Stimulated activated CD8-positive, alpha-beta memory T cell treated with anti-CD3 and anti-CD28 coated beads, Interleukin-12 subunit alpha, Interleukin-12 subunit beta, amount 100 ng/mL, for 24 hours (primary cell): ENCODE measurements around the gene APOL3.
"Not testable (repeated sequence)": the region's sequence is repeated elsewhere in the genome, so short reads cannot be mapped to it uniquely, and the experiment has no call there.

Experiments
- DNase-seq: peaks from one replicate; pipeline ENCODE4 v3.0.0-alpha.2; 2020; ENCODE audit errors: extremely low read depth

Gene APOL3

DNA sequence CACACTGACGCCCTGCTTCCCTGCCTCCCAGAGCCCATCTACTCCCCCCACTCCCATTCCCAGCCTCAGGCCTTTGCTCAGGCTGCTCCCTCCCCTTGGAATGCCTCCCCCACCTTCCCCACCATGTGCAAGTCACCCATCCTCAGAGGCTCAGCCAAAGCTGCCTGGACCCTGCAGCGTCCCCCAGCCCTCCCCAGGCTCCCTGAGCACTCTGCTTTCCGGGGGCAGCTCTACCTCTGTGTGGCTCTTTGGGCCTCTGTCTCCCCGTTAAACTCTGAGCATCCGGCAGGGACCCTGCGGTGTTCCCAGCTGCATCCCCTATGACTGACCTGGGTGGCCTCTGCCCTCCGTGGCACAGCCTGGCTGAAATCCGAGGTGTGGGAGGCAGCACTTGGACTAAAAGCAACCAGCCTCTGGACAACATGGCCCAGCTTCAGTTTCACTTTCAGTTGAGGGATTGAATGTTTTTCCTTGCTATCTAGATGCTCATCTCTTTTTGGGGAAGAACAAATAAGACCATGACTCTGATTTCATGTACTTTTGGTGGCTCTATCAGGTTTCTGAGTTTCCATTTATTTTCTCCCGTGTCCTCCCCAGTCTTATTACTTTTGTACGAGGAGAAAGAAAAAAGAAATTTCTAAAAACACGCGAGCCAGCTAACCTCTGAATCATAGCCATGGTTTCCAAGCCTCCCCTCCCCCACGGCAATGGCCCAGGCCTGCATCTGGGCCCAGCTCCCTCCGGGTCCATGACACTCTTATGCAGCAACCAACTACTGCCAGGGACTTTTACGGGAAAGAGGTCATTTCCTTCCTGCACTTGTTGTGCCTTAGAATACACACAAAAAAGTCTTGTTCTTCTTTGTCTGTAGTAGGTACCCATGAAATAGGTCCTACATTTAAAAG, 3.8 kb downstream of the APOL3 start:
- DNase-seq: peak; percentile 57

DNA sequence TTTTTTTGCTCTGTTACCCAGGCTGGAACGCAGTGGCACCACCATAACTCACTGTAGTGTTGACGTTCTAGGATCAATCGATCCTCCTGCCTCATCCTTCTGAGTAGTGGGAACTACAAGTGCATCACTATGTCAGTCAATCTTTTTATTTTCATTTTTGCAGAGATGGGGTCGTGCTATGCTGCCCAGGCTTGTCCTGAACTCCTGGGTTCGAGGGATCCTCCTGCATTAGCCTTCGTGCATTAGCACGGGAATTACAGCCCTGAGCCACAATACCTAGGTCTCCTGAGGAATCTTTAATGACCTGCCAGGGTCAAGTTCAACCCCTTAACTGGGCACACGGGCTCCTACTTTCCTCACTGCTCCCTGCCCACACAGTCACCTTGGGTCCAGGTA, 4.4 kb downstream of the APOL3 start:
- DNase-seq: no peak

DNA sequence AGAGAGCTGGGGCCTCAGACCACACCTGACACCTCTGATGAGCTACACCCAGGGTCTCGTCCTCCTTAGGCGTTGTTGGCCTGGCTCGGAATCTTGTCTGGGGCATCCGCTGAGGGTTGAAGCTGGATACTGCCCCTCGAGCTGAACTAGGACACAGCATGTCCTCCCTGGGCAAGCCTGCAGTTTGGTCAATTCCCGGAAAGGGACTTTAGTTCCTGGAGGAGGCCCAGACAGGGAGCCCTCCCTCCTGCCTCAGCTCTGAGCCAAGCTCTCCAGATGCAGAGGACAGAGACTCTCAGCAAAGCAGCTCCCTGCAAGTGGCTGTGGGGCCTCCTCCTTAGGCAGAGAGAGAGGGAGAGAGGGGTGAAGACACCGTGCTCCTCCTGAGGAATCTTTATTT, 4.9 kb downstream of the APOL3 start:
- DNase-seq: no peak

DNA sequence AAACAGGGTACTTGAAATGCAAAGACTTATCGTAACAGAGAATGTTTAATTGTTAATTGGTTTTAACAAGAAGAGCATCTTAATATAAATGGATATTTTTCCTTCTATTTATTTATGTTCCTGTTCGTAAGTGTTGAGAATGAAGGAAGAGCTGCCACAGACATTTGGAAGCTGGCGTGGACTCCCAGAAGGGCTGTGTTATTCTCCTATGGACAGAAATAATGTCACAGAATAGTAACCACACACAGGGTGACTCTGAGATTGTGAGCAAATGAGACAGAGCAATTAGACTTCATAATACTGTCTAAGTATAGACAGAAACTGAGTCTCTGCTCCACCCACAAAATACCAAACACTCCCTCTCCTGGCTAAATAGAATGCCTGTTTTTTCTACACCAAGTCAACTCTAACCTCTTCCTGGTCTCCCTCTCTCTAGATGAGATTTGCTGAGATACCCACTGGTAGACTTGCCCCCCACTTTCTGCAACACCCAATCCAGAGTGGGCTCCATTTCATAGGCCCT, 6.1 kb downstream of the APOL3 start:
- DNase-seq: no peak

DNA sequence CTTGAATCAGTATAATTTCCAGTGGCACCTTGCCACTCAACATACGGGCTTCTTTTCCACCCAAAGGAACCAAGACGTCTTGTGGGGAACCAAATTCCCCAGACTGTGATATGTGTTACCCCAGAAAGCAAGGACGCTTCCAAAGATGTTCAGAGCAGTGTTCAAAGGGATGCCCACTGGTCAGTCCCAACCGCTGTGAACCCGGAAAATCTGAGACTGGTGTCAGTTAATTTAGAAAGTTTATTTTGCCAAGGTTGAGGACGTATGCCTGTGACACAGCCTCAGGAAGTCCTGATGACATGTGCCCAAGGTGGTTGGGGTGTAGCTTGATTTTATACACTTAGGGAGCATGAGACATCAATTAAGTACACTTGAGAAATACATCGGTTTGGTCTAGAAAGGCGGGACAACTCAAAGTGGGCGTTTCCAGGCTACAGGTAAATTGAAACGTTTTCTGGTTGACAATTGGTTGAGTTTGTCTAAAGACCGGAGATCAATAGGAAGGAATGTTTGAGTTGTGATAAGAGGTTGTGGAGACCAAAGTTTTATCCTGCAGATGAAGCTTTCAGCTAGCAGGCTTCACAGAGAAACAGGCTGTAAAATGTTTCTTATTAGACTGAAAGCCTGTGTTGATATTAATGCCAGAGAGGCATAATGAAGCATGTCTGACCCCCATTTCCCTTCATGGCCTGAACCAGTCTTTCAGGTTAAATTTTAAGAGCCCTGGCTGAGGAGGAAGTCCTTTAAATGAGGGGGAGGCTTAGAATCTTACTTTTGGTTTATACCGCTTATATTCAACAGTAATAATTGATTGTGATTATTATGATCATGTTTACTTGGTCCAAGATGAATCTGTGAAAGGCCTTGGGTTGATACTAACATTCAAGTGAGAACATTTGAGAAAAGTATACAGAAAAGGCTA, 6.8 kb downstream of the APOL3 start:
- DNase-seq: no peak

DNA sequence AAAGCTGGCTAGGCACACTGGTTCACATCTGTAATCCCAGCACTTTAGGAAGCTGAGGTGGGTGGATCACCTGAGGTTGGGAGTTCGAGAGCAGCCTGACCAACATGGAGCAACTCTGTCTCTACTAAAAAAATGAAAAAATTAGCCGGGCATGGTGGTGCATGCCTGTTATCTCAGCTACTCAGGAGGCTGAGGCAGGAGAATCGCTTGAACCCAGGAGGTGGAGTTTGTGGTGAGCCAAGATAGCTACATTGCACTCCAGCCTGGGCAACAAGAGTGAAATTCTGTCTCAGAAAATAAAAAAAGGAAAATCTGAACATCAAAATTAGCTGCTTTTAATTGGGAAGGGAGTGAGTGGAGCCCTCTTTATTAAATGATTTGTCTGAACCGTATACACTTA, 7.7 kb downstream of the APOL3 start:
- DNase-seq: not testable (repeated sequence)

DNA sequence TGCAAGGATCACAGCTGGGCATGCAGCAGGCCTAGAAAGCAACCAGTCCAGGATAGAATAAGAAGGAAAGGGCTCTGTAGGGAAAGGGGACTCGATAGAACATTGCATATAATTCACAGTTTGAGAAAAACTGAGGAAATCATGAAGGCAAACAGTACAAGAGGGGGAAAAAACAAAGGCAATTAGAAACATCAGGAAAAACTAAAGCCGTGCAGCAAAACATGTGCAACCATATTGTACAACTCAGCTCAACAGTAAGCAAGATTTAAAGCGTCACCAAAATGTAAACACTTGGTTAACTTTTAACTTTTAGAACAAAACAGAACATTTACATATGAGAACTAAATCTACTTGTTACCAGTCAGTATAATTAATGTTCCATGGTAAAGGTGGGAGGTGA, 8.5 kb downstream of the APOL3 start:
- DNase-seq: no peak

DNA sequence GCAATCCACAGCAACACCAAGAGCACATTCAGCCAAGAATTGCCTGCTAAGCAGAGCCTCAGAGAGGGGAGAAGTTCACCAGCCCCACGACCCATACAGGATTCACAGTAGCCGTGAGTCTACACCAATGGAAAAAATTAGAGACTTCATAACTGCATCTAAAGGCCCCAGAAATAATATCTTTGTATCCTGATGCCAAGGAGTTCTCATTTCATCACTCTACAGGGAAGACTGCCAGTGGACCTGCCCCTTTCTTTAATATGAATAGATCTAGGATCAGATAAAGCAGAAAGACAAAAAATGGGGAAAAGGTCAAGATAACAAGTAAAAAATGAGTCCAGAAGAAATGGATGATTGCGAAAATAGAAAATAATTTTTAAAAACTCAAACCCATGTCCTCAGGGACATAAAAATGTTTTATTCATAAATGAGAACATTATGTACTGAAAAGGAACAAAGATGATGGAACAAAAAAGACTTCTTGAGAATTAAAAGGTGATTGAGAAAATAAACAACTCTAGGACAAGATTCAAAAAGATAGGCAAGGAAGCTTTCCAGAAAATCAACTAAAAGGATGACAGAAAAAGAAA, 9.5 kb downstream of the APOL3 start:
- no peak for DNase-seq

DNA sequence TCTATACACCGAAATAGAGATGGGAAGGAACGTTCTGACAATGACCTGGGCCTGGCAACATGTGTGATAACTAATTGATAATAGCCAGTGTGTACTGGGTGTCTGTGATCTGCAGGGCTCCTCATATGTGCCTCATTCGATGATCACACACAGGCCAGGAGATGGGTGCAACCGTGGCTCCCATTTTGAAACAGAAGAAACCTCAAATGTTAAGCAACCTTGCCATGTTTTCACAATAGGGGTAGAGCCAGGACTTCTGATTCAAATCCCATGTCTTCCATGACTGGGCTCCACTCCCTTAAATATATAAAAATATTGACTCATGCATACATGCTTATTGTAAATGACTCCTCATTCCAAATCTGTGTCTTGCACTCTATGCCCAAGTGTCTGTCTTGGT, 11.1 kb downstream of the APOL3 start:
- no peak for DNase-seq

DNA sequence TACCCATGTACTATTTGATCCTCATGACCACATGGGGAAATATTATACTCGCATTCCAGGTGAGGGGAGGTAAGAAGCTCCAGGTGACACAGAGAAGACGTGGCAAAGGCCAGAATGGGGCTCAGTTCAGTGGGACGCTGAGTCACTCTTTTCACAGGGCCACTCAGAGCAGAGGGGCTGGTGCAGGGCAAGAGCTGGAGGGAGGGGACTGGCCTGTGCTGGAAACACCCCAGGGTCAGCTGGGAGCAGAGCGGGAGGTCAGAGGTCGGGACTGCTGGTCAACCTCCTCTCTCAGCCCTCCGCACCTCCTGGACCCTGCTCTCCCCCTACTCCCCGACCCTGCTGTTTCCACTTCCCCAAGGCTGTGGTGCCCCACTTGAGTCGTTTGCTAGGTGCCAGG, 12.1 kb downstream of the APOL3 start:
- DNase-seq: no peak

DNA sequence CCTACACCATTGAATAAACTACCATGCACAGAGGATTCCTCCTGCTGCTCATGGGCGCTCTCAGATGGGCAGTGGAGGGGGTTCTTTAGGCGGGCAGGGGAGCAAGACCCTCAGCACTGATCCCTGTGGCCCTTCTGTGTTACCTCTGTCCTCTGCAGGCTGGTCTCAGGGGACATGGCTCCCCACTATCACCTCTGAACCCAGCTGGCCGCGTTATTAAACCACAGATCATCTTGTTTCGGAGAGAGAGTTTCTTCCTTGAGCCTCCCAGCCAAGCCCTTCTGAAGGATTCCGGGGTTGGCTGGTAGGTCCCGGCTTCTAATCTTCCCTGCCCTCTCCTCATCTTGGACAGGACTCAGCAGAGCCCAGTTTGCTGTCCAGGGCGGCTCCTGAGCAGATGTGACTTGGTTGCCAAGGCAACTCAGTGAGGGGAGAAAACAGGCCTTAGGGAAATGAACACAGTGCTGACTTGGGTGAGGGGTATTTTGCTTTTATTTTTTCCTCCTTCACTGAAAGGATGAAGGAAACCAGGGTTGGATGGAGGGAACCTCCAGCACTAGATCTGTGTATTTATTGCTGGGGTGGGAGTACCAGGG, 13.3 kb downstream of the APOL3 start:
- no peak for DNase-seq

DNA sequence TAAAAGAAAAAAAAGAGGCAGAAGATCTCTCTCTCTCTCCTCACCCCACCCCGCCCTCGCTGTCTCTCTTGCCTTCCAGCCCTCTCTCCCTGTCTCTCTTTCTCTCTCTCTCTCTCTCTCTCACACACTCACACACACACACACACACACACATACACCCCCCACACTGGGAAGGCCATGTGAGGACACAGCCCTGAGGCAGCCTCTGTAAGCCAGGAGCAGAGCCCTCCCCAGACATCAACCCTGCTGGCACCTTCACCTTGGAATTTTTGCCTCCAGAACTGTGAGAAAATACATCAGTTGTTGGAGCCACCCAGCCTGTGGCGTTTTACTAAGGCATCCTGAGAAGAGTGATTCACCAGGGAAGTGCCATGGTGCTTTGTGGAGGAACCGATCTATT, 14.7 kb downstream of the APOL3 start:
- no peak for DNase-seq

DNA sequence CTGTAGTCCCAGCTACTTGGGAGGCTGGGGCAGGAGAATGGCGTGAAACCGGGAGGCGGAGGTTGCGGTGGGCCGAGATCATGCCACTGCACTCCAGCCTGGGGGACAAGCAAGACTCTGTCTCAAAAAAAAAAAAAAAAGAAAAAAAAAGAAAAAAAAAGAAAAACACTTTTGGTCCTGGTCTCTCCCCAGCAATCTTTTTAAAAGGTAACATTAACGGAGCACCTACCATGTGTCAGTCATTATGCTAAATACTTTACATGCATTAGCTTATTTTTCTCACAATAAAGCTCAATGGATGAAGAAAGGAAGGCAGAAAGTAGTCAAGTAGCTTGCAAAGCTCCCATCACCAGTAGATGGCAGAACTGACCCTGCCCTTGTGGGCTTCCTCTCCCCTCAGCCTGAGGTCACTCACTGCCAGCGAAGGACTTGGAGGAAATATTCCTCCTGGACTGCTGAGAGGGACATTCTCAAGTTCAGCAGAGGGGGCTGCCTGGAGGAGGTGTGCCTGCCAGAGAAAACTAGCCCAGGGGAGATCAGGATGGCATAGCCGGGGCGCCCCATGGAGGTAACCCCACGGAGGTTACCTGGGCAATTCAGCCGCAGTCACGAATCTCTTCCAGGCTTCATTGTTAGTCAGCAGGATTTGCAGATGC, 15.5 kb downstream of the APOL3 start:
- no peak for DNase-seq

DNA sequence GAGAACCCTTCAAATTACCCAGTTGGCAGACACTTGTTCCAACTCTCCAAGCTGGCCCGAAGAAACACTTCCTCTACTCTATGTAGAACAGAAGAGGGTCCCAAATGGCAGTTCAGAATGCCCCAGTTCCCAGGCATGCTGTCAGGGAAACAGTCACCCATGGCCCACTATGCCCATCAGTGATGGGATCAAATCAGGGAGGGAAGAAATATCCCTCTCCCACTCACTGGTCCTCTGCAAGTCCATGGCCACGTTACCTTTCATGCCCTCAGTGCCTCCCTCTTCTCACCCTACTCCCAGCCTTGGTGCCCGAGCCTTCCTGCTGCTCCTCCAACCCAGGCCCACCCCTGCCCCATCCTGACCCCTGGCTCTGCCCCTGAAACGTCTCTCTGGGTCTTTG, 16.6 kb downstream of the APOL3 start:
- DNase-seq: no peak

DNA sequence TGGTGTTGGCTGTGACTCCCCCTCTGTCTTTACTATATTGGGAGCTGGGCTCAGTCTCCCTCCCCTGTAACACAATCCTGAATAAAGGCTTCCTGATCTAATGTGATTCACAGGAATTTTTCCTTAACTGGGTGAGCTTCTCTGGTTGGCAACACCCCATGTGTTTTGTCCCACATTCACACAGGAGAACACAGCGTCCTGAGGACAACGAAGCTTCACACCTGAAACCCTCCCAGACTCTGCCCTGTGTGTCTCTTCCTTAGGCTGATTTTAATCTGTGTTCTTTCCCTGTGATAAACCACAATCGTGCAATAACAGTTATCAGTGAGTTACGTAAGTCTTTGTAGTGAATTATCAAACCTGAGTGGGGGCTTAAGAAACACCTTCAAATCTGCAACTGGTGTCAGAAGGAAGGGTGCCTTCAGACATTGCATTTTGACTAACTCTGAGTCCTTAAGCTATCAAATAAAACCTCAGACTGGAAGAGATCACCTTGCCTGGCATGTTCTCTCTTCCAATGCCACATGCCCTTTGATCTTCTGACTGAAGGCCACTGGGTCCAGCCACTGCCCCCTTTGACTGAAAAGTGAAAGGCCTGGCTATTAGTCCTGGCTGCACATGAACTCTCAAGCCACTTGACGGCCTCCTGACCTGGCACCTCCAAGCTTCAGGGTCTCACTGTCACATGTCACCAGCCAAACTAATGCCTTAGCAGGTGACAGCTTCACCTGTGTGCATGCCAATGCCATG, 17.3 kb downstream of the APOL3 start:
- DNase-seq: no peak

DNA sequence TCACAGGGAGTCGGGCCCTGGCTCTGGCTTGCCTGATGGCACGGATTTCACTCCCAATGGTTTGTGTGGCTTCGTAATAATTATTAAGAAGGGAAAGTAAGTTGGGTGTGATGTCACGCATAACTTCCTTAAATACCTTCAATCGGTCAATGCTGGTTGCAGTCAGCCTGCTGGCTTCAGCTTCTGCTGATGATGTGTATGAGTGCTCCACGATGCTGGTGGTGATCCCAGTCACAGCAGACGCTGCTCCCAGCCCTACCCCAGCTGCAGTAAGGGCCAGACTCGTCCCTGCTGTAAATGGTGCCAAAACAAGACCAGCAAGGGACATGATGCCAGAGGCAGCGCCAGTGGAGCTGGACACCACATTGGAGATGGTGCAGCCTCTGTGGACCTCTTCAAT, 19.1 kb downstream of the APOL3 start:
- DNase-seq: no peak

DNA sequence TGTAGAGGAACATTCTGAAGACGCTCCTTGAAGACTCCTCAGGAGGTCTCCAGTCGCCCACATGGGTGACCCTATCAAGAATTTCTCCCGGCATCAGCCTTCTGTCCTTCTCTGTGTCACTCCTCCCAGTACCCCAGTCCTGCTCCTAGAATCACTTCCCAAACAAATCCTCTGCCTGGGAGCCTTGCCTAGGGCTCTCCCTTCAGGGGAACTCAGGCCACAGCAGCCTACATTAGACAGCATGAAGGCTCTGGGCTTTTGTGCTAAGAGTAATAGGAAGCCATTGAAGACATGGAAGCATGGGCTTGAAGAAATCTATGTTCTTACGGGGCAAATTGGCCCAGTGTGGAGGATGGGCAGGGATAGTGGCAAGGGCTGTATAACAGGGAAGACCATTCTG, 21.8 kb downstream of the APOL3 start:
- DNase-seq: not testable (repeated sequence)

DNA sequence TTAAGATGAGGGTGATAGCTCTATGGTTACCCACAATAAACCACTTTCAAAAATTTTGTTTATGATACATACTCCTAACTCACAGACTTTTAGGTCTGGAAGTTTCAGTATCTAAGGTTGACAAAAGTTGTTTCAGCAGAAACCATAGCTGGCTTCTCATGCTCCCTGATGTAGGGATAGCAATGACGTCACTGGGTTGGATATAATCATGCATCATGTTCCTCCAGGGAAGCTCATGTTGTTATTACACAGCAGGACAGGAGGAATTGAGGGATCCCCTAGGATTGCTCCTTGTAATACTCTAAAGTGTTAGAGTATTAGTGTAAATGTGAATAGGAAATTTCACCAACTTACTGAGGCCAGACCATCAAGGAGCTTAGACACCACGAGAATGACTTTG, 23.6 kb downstream of the APOL3 start:
- DNase-seq: no peak

DNA sequence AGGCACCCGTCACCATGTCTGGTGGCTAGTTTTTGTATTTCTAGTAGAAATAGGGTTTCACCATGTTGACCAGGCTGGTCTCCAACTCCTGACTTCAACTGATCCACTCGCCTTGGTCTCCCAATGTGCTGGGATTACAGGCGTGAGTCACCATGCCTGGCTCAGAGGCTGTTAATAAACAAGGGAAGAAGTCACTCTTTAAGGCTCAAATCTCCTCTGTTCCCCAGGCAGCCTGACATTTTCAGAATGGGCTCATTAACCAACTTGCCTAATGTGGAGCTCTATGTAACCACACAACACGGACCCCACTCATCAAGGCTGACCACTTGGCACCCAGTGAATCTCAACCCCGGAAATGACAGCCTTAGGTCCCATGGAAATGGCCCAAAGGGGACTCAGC, 24.1 kb downstream of the APOL3 start:
- DNase-seq: no peak

DNA sequence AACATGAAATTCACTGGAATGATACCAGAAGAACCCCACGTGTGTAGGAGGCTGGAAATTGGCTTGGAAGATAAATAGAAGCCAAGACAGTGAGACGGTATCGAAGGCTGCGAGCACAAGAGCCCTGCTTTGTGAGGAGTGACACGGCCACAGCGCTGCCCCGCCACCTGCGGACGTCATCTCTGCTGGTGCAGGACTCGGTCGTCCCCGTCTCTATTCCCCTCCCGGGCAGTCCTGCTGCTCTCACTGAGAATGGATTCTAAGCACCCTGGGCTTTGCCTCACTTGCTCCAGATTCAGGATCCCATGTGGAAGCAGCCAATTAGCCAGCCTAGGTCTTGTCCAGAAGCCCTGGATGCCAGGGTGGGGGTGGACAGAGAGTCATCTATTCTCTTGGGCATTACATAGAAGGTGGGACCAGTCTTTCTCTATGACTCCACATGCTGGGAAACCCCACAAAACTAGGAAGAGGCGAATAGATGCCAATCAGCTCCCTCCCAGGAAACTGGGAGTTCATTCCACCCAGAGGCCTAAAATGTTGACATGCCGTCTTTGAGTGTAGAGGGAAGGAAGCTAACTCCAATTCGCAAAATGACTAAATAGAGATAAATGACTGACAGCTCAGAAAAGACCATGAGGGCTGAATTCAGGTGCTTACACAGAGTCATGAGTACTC, 25.1 kb downstream of the APOL3 start:
- DNase-seq: no peak
